Mesenchymal stem cell (in vitro differentiated cells and primary cell): ENCODE results near the gene PSMC3. TPM values are rescaled to one million over a fixed set of nuclear protein-coding genes. Genes with fewer than 3 reads are reported as not detected.

Experiments used
- DNase-seq: peaks from one replicate; pipeline ENCODE4 v3.0.0-alpha.2; 2013
- H2AFZ ChIP-seq: one replicate; pipeline ENCODE4 v1.6.1; 2013; ENCODE audit warnings: low read depth, mild to moderate bottlenecking, control low read depth, inconsistent platforms, low read length, moderate library complexity
- H2AK5ac ChIP-seq: 2 replicates; pipeline ENCODE4 v1.6.1; 2013; ENCODE audit warnings: low read length, moderate library complexity, mild to moderate bottlenecking, inconsistent platforms; ENCODE audit not compliant: severe bottlenecking
- H2BK120ac ChIP-seq: one replicate; pipeline ENCODE4 v1.6.1; 2013; ENCODE audit warnings: low read depth, mild to moderate bottlenecking, inconsistent platforms, low read length, moderate library complexity
- H2BK12ac ChIP-seq, 2 experiments: one replicate each; pipeline ENCODE4 v1.6.1; 2013; ENCODE audit warnings: inconsistent platforms in 2 of 2, low read length in 2 of 2, mild to moderate bottlenecking in 2 of 2, moderate library complexity in 2 of 2, control low read depth in 1 of 2
- H2BK15ac ChIP-seq: one replicate; pipeline ENCODE4 v1.6.1; 2013; ENCODE audit warnings: mild to moderate bottlenecking, low read depth, inconsistent platforms; ENCODE audit not compliant: poor library complexity, severe bottlenecking
- H2BK5ac ChIP-seq: 2 replicates; pipeline ENCODE4 v1.6.1; 2013; ENCODE audit warnings: low read depth, mild to moderate bottlenecking, low read length, control low read depth, inconsistent platforms; ENCODE audit not compliant: poor library complexity, severe bottlenecking
- H3K14ac ChIP-seq, 2 experiments: one replicate each; pipeline ENCODE4 v1.6.1; 2013; ENCODE audit warnings: inconsistent platforms in 2 of 2, low read length in 2 of 2, control low read depth in 1 of 2, mild to moderate bottlenecking in 1 of 2, moderate library complexity in 1 of 2
- H3K18ac ChIP-seq, 2 experiments: one replicate each; pipeline ENCODE4 v1.6.1; 2013; ENCODE audit warnings: inconsistent platforms in 2 of 2, low read length in 2 of 2, control low read depth in 1 of 2, low read depth in 1 of 2, mild to moderate bottlenecking in 1 of 2
- H3K23ac ChIP-seq, 2 experiments: one replicate each; pipeline ENCODE4 v1.6.1; 2013; ENCODE audit warnings: inconsistent platforms in 2 of 2, low read length in 2 of 2, mild to moderate bottlenecking in 2 of 2, moderate library complexity in 2 of 2, control low read depth in 1 of 2
- H3K27ac ChIP-seq: 2 replicates; pipeline ENCODE4 v1.5.1; 2013; ENCODE audit warnings: mild to moderate bottlenecking, moderate library complexity, low read length, control low read depth, inconsistent platforms; ENCODE audit not compliant: poor library complexity, severe bottlenecking
- H3K27me3 ChIP-seq, 2 experiments: 2 replicates each; pipeline versions ENCODE4 v1.6.1 to v1.7.0; 2013; ENCODE audit warnings: low read length in 2 of 2, mild to moderate bottlenecking in 2 of 2, moderate library complexity in 2 of 2, control low read depth in 1 of 2, inconsistent platforms in 1 of 2; ENCODE audit not compliant: control insufficient read depth in 1 of 2, insufficient read depth in 1 of 2
- H3K36me3 ChIP-seq, 2 experiments: 2 replicates each; pipeline versions ENCODE4 v1.6.1 to v1.7.0; 2013; ENCODE audit warnings: low read length in 2 of 2, control low read depth in 1 of 2, inconsistent platforms in 1 of 2, low read depth in 1 of 2, mild to moderate bottlenecking in 1 of 2; ENCODE audit not compliant: insufficient read depth in 2 of 2, control insufficient read depth in 1 of 2
- H3K4ac ChIP-seq, 2 experiments: one replicate each; pipeline ENCODE4 v1.6.1; 2013; ENCODE audit warnings: inconsistent platforms in 2 of 2, low read length in 2 of 2, mild to moderate bottlenecking in 2 of 2, moderate library complexity in 2 of 2, control low read depth in 1 of 2, low read depth in 1 of 2
- H3K4me1 ChIP-seq: 2 replicates; pipeline ENCODE4 v1.6.1; 2013; ENCODE audit warnings: low read depth, low read length, control low read depth; ENCODE audit not compliant: control insufficient read depth, insufficient read depth
- H3K4me2 ChIP-seq: 2 replicates; pipeline ENCODE4 v1.6.1; 2013; ENCODE audit warnings: low read length, mild to moderate bottlenecking, inconsistent platforms; ENCODE audit not compliant: poor library complexity, severe bottlenecking
- H3K4me3 ChIP-seq, 2 experiments: 2 replicates each; pipeline versions ENCODE4 v1.5.1 to v1.7.0; 2013; ENCODE audit warnings: low read length in 2 of 2, mild to moderate bottlenecking in 2 of 2, control low read depth in 1 of 2, low read depth in 1 of 2; ENCODE audit not compliant: insufficient read depth in 1 of 2
- H3K79me1 ChIP-seq: replicated peaks from 2 replicates; pipeline ENCODE4 v1.6.1; 2013; ENCODE audit warnings: mild to moderate bottlenecking, control low read depth, low read length, inconsistent platforms; ENCODE audit not compliant: poor library complexity, severe bottlenecking
- H3K9ac ChIP-seq: 2 replicates; pipeline ENCODE4 v1.7.0; 2013; ENCODE audit warnings: mild to moderate bottlenecking, low read length, moderate library complexity
- H3K9me3 ChIP-seq: 2 replicates; pipeline ENCODE4 v1.7.0; 2013; ENCODE audit warnings: mild to moderate bottlenecking, low read length; ENCODE audit not compliant: control insufficient read depth
- H4K8ac ChIP-seq: one replicate; pipeline ENCODE4 v1.6.1; 2013; ENCODE audit warnings: inconsistent platforms, mild to moderate bottlenecking, low read length, moderate library complexity
- H4K91ac ChIP-seq: one replicate; pipeline ENCODE4 v1.6.1; 2013; ENCODE audit warnings: mild to moderate bottlenecking, low read length, inconsistent platforms
- WGBS: methylation state at CpG from one replicate; pipeline ENCODE4 v1.1.7; 2013; ENCODE audit warnings: mixed read lengths; 5-methylcytosine and 5-hydroxymethylcytosine counted together
- polyA plus RNA-seq, 2 experiments: library from polyadenylated mRNA; stranded (reverse); fragments of 200-250 nt; gene quantifications; one replicate each; pipeline ENCODE4 v1.2.3, GENCODE V29; 2013

PSMC3 gene
- 95.6 TPM for polyA plus RNA-seq (2013, experiment 1 of 2)
- polyA plus RNA-seq (2013, experiment 2 of 2) = 95.8 TPM

GRCh38 chr11:47426062-47426956, at the start of gene PSMC3:
PSMC3 (minus strand) TSS chr11:47426439; CDS start chr11:47426279, 160 bp downstream.
- Histone ChIP-seq H4K8ac (peak within 1 kb of the TSS; percentile 78), H3K4me1 (peaks cover 12% of the 10 kb centered on the region), H2AFZ (peak within 1 kb of the TSS; percentile 75), H2AK5ac (peak within 1 kb of the TSS; percentile 50), H2BK12ac (peak within 1 kb of the TSS in 1 of 2 experiments; percentile 18), H3K23ac (no peak within 1 kb of the TSS), H3K4ac (peak within 1 kb of the TSS in 1 of 2 experiments; percentile 81), H2BK15ac (peak within 1 kb of the TSS; percentile 35), H2BK120ac (peak within 1 kb of the TSS; percentile 89), H3K4me3 (peak within 1 kb of the TSS; percentile 92 to 95), H3K9me3 (no peaks in the 10 kb centered on the region), H3K27ac (peak within 1 kb of the TSS; percentile 92), H3K14ac (peak within 1 kb of the TSS in 1 of 2 experiments; percentile 39), H3K9ac (peak within 1 kb of the TSS; percentile 99), H3K4me2 (peak within 1 kb of the TSS; percentile 96), H3K18ac (peak within 1 kb of the TSS; percentile 52 to 92), H3K79me1 (peaks cover 25% of the 10 kb centered on the region), H3K36me3 (peaks cover 36 to 37% of the 10 kb centered on the region in 2 experiments), H4K91ac (peak within 1 kb of the TSS; percentile 77), H2BK5ac (peak within 1 kb of the TSS; percentile 97), H3K27me3 (no peaks in the 10 kb centered on the region)
- WGBS = 4% methylated on average over 60 of the region's 62 CpGs
- peak; percentile 96 for DNase-seq

GRCh38 chr11:47470671-47471070, 44.4 kb upstream of the PSMC3 start:
- no peaks in the 10 kb centered on the region for H3K9me3 ChIP-seq
- H3K4me3 ChIP-seq = no peak overlapping the region
- no peak overlapping the region for H3K4me2 ChIP-seq
- H3K27ac ChIP-seq = no peak overlapping the region
- no peak overlapping the region for H2BK120ac ChIP-seq
- H3K18ac ChIP-seq = no peak overlapping the region
- H2BK15ac ChIP-seq = no peak overlapping the region
- no peak overlapping the region for H2AFZ ChIP-seq
- H3K79me1 ChIP-seq = peaks cover 18% of the 10 kb centered on the region
- peaks cover 46 to 84% of the 10 kb centered on the region in 2 experiments for H3K36me3 ChIP-seq
- DNase-seq = no peak
- H3K14ac ChIP-seq = no peak overlapping the region
- H4K8ac ChIP-seq = no peak overlapping the region
- no peak overlapping the region for H2BK5ac ChIP-seq
- H2BK12ac ChIP-seq = no peak overlapping the region
- no peak overlapping the region for H2AK5ac ChIP-seq
- no peak overlapping the region for H4K91ac ChIP-seq
- H3K23ac ChIP-seq = no peak overlapping the region
- peaks cover 22% of the 10 kb centered on the region for H3K4me1 ChIP-seq
- no peaks in the 10 kb centered on the region for H3K27me3 ChIP-seq
- 94% methylated on average over 4 of the region's 4 CpGs for WGBS
- H3K4ac ChIP-seq = no peak overlapping the region
- H3K9ac ChIP-seq = no peak overlapping the region

GRCh38 chr11:47469361-47470179, 43.3 kb upstream of the PSMC3 start:
- no peak overlapping the region for H2AFZ ChIP-seq
- H2BK15ac ChIP-seq = no peak overlapping the region
- H3K23ac ChIP-seq = no peak overlapping the region
- H4K8ac ChIP-seq = no peak overlapping the region
- no peak overlapping the region for H3K18ac ChIP-seq
- H2BK120ac ChIP-seq = no peak overlapping the region
- H3K9me3 ChIP-seq = no peaks in the 10 kb centered on the region
- peaks cover 26% of the 10 kb centered on the region for H3K4me1 ChIP-seq
- H3K9ac ChIP-seq = no peak overlapping the region
- H3K4ac ChIP-seq = no peak overlapping the region
- H3K27ac ChIP-seq = peak overlapping the region; percentile 18
- no peak overlapping the region for H2BK12ac ChIP-seq
- no peaks in the 10 kb centered on the region for H3K27me3 ChIP-seq
- no peak overlapping the region for H4K91ac ChIP-seq
- no peak overlapping the region for H3K4me3 ChIP-seq
- H2AK5ac ChIP-seq = no peak overlapping the region
- no peak overlapping the region for H2BK5ac ChIP-seq
- 95% methylated on average over 7 of the region's 7 CpGs for WGBS
- no peak overlapping the region for H3K4me2 ChIP-seq
- peaks cover 41 to 73% of the 10 kb centered on the region in 2 experiments for H3K36me3 ChIP-seq
- no peak overlapping the region for H3K14ac ChIP-seq
- DNase-seq = no peak
- peaks cover 12% of the 10 kb centered on the region for H3K79me1 ChIP-seq
